ENCODE measurements around the gene EIF4EBP3.

Gene EIF4EBP3

DNA sequence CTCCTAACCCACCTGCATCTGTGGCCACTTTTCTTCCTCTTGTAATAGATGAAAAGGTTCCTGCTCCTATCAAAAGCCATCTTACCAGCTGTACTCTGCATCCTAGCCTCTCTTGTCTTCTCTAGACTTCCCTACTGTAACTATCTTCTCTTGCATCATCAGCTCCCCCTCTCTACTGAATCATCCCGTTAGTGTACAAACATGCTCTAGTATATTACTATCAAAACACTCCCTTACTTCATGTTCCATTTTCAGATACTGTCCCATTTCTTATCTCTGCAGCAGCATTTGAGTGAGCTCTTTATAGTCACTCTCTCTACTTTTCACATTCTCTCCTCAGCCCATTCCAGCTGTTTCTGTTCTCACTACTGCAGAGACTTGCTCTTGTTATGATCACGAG lies 7.0 kb downstream of the EIF4EBP3 start:
- Histone ChIP-seq H3K79me2 (ENCODE audit: insufficient read depth, low read length) (peaks cover 46% of the 10 kb centered on the region), H3K4me3 (ENCODE audit: low read length, poor library complexity, severe bottlenecking) (peak overlapping the region; percentile 6)

GRCh38 chr5:140555747-140556312 lies 8.4 kb downstream of the EIF4EBP3 start:
- H3K79me2 ChIP-seq (ENCODE audit: insufficient read depth, low read length) = peaks cover 46% of the 10 kb centered on the region
- H3K4me2 ChIP-seq (ENCODE audit: low read depth, low read length, poor library complexity, severe bottlenecking) = peak overlapping the region; percentile 74
- H3K9me2 ChIP-seq (replicated peaks; ENCODE audit: low read depth, low read length) = no peaks in the 10 kb centered on the region
- peak overlapping the region; percentile 97 for H3K4me3 ChIP-seq (ENCODE audit: low read length, poor library complexity, severe bottlenecking)
- peaks cover 42% of the 10 kb centered on the region for H3K4me1 ChIP-seq (ENCODE audit: insufficient read depth, low read length, poor library complexity, severe bottlenecking)
- H3K9me3 ChIP-seq (ENCODE audit: insufficient read depth, low read depth, low read length) = no peaks in the 10 kb centered on the region
- peaks cover 5% of the 10 kb centered on the region for H3K27me3 ChIP-seq (ENCODE audit: insufficient read depth, low read length, poor library complexity, severe bottlenecking)
- peak overlapping the region; percentile 99 for H3K9ac ChIP-seq (ENCODE audit: low read depth, low read length, poor library complexity, severe bottlenecking)
- TF ChIP-seq, protein P1, sequence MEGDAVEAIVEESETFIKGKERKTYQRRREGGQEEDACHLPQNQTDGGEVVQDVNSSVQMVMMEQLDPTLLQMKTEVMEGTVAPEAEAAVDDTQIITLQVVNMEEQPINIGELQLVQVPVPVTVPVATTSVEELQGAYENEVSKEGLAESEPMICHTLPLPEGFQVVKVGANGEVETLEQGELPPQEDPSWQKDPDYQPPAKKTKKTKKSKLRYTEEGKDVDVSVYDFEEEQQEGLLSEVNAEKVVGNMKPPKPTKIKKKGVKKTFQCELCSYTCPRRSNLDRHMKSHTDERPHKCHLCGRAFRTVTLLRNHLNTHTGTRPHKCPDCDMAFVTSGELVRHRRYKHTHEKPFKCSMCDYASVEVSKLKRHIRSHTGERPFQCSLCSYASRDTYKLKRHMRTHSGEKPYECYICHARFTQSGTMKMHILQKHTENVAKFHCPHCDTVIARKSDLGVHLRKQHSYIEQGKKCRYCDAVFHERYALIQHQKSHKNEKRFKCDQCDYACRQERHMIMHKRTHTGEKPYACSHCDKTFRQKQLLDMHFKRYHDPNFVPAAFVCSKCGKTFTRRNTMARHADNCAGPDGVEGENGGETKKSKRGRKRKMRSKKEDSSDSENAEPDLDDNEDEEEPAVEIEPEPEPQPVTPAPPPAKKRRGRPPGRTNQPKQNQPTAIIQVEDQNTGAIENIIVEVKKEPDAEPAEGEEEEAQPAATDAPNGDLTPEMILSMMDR (conservative IDR thresholded peaks at IDR 0.05; ENCODE audit: low read length) = no peak
- TF ChIP-seq EZH2phosphoT487 (IDR thresholded peaks at IDR 0.05; ENCODE audit: borderline replicate concordance) = no peak
- H3K36me3 ChIP-seq (ENCODE audit: insufficient read depth, low read length) = peaks cover 10% of the 10 kb centered on the region; the same call in 1 of the 2 replicates
- H3F3A ChIP-seq (ENCODE audit: low read depth) = no peaks in the 10 kb centered on the region
- H2AFZ ChIP-seq (ENCODE audit: low read length) = no peak overlapping the region
- peaks cover 7% of the 10 kb centered on the region for H4K20me1 ChIP-seq (ENCODE audit: insufficient read depth, low read length, poor library complexity, severe bottlenecking)

More for the DNA sequence above, 7.0 kb downstream of the EIF4EBP3 start:
- Histone ChIP-seq H3K9me2 (replicated peaks; ENCODE audit: low read depth, low read length) (no peaks in the 10 kb centered on the region), H3K27me3 (ENCODE audit: insufficient read depth, low read length, poor library complexity, severe bottlenecking) (peaks cover 5% of the 10 kb centered on the region), H2AFZ (ENCODE audit: low read length) (no peak overlapping the region), H3K36me3 (ENCODE audit: insufficient read depth, low read length) (peaks cover 24% of the 10 kb centered on the region; the same call in 1 of the 2 replicates), H3K4me2 (ENCODE audit: low read depth, low read length, poor library complexity, severe bottlenecking) (peak overlapping the region; percentile 55), H3K9ac (ENCODE audit: low read depth, low read length, poor library complexity, severe bottlenecking) (no peak overlapping the region), H3K4me1 (ENCODE audit: insufficient read depth, low read length, poor library complexity, severe bottlenecking) (peaks cover 42% of the 10 kb centered on the region), H3K9me3 (ENCODE audit: insufficient read depth, low read depth, low read length) (no peaks in the 10 kb centered on the region), H4K20me1 (ENCODE audit: insufficient read depth, low read length, poor library complexity, severe bottlenecking) (peaks cover 7% of the 10 kb centered on the region), H3F3A (ENCODE audit: low read depth) (no peaks in the 10 kb centered on the region)
- TF ChIP-seq, protein P1 (conservative IDR thresholded peaks at IDR 0.05; ENCODE audit: low read length) = no peak
- no peak for TF ChIP-seq EZH2phosphoT487 (IDR thresholded peaks at IDR 0.05; ENCODE audit: borderline replicate concordance)

DNA sequence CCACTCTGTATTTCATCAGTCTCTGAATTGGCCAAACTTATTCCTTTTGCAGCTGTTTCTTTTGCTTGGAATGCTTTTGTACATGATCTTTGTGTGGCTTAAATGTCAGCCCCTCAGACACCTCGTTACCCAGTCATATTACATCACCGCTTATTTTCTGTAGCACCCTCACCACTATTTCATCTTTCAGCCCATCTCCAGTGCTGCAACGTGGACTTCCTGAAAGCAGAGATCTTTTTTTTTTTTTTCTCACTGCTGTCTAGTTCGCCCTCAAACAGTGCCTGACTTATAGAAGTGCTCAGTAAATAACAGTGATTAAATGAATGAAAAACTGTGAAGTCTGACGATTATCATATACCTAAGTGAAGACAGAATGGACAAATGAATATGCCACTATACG lies 9.0 kb downstream of the EIF4EBP3 start:
- H3K9me2 ChIP-seq (replicated peaks; ENCODE audit: low read depth, low read length) = no peaks in the 10 kb centered on the region
- H3K79me2 ChIP-seq (ENCODE audit: insufficient read depth, low read length) = peaks cover 46% of the 10 kb centered on the region
- peaks cover 4% of the 10 kb centered on the region; the same call in 1 of the 2 replicates for H3K36me3 ChIP-seq (ENCODE audit: insufficient read depth, low read length)
- H3K4me3 ChIP-seq (ENCODE audit: low read length, poor library complexity, severe bottlenecking) = peak overlapping the region; percentile 97
- peaks cover 42% of the 10 kb centered on the region for H3K4me1 ChIP-seq (ENCODE audit: insufficient read depth, low read length, poor library complexity, severe bottlenecking)
- 0 out of 2 replicates have a peak overlapping the region, but pooled peaks have one; percentile 20 for H2AFZ ChIP-seq (ENCODE audit: low read length)
- peaks cover 5% of the 10 kb centered on the region for H3K27me3 ChIP-seq (ENCODE audit: insufficient read depth, low read length, poor library complexity, severe bottlenecking)
- H3K4me2 ChIP-seq (ENCODE audit: low read depth, low read length, poor library complexity, severe bottlenecking) = peak overlapping the region; percentile 74
- H4K20me1 ChIP-seq (ENCODE audit: insufficient read depth, low read length, poor library complexity, severe bottlenecking) = peaks cover 7% of the 10 kb centered on the region
- H3K9ac ChIP-seq (ENCODE audit: low read depth, low read length, poor library complexity, severe bottlenecking) = peak overlapping the region; percentile 99
- H3K9me3 ChIP-seq (ENCODE audit: insufficient read depth, low read depth, low read length) = no peaks in the 10 kb centered on the region
- TF ChIP-seq, protein P1 (conservative IDR thresholded peaks at IDR 0.05; ENCODE audit: low read length) = no peak
- no peak for TF ChIP-seq EZH2phosphoT487 (IDR thresholded peaks at IDR 0.05; ENCODE audit: borderline replicate concordance)
- H3F3A ChIP-seq (ENCODE audit: low read depth) = no peaks in the 10 kb centered on the region
